ENCODE measurements around the gene VILL.

VILL gene

GRCh38 chr3:38002291-38002876, 11.8 kb downstream of the VILL start:
- in situ Hi-C loops (cut with HindIII; ENCODE audit: low sequenced_read_pairs), result no loop called here
- no peak for DNase-seq (ENCODE audit: low read depth)
- no peak overlapping the region for H3K4me3 ChIP-seq (ENCODE audit: low read depth, low read length)
- TF ChIP-seq CTCF (IDR thresholded peaks at IDR 0.05; ENCODE audit: low read depth, low read length, missing control alignments), result no peak

GRCh38 chr3:38002940-38003339, 12.4 kb downstream of the VILL start:
- no peak for TF ChIP-seq CTCF (IDR thresholded peaks at IDR 0.05; ENCODE audit: low read depth, low read length, missing control alignments)
- H3K4me3 ChIP-seq (ENCODE audit: low read depth, low read length), result no peak overlapping the region
- in situ Hi-C loops (cut with HindIII; ENCODE audit: low sequenced_read_pairs), result no loop called here
- DNase-seq (ENCODE audit: low read depth), result no peak

GRCh38 chr3:38003371-38003816, 12.8 kb downstream of the VILL start:
- H3K4me3 ChIP-seq (ENCODE audit: low read depth, low read length), result no peak overlapping the region
- TF ChIP-seq CTCF (IDR thresholded peaks at IDR 0.05; ENCODE audit: low read depth, low read length, missing control alignments), result peak; percentile 90
- no peak for DNase-seq (ENCODE audit: low read depth)
- in situ Hi-C loops (cut with HindIII; ENCODE audit: low sequenced_read_pairs), result no loop called here

GRCh38 chr3:38003817-38004414, 13.3 kb downstream of the VILL start:
- no peak overlapping the region for H3K4me3 ChIP-seq (ENCODE audit: low read depth, low read length)
- no peak for TF ChIP-seq CTCF (IDR thresholded peaks at IDR 0.05; ENCODE audit: low read depth, low read length, missing control alignments)
- no peak for DNase-seq (ENCODE audit: low read depth)
- in situ Hi-C loops (cut with HindIII; ENCODE audit: low sequenced_read_pairs), result no loop called here

GRCh38 chr3:38004415-38005075, 14.0 kb downstream of the VILL start:
- in situ Hi-C loops (cut with HindIII; ENCODE audit: low sequenced_read_pairs), result no loop called here
- DNase-seq (ENCODE audit: low read depth), result peak; percentile 36
- TF ChIP-seq CTCF (IDR thresholded peaks at IDR 0.05; ENCODE audit: low read depth, low read length, missing control alignments), result peak; percentile 79
- no peak overlapping the region for H3K4me3 ChIP-seq (ENCODE audit: low read depth, low read length)

GRCh38 chr3:38005076-38006020, 14.8 kb downstream of the VILL start:
- no peak for TF ChIP-seq CTCF (IDR thresholded peaks at IDR 0.05; ENCODE audit: low read depth, low read length, missing control alignments)
- in situ Hi-C loops (cut with HindIII; ENCODE audit: low sequenced_read_pairs), result no loop called here
- no peak overlapping the region for H3K4me3 ChIP-seq (ENCODE audit: low read depth, low read length)
- no peak for DNase-seq (ENCODE audit: low read depth)

Data from astrocyte of the cerebellum (primary cell).